ENCODE measurements around the gene HSF2BP.
"Not testable (repeated sequence)": the region's sequence is repeated elsewhere in the genome, so short reads cannot be mapped to it uniquely, and the experiment has no call there.

Gene HSF2BP

GRCh38 chr21:43599728-43600127, 59.6 kb downstream of the HSF2BP start:
- no peak for DNase-seq (ENCODE audit: extremely low read depth in 1 of 2, low read depth in 1 of 2)

GRCh38 chr21:43598416-43599120, 60.7 kb downstream of the HSF2BP start:
- no peak for DNase-seq (ENCODE audit: extremely low read depth in 1 of 2, low read depth in 1 of 2)

- no peak for DNase-seq (ENCODE audit: extremely low read depth in 1 of 2, low read depth in 1 of 2)
These were observed 61.6 kb downstream of the HSF2BP start for GRCh38 chr21:43597540-43598250.

- no peak for DNase-seq (ENCODE audit: extremely low read depth in 1 of 2, low read depth in 1 of 2)
These were observed 62.2 kb downstream of the HSF2BP start for GRCh38 chr21:43597052-43597451.

- no peak for DNase-seq (ENCODE audit: extremely low read depth in 1 of 2, low read depth in 1 of 2)
These were observed 62.7 kb downstream of the HSF2BP start for GRCh38 chr21:43596616-43597015.

GRCh38 chr21:43595769-43596168, 63.5 kb downstream of the HSF2BP start:
- DNase-seq (ENCODE audit: extremely low read depth in 1 of 2, low read depth in 1 of 2): not testable (repeated sequence)

GRCh38 chr21:43593078-43593477, 66.2 kb downstream of the HSF2BP start:
- no peak for DNase-seq (ENCODE audit: extremely low read depth in 1 of 2, low read depth in 1 of 2)

GRCh38 chr21:43591571-43591970, 67.7 kb downstream of the HSF2BP start:
- no peak for DNase-seq (ENCODE audit: extremely low read depth in 1 of 2, low read depth in 1 of 2)

- no peak for DNase-seq (ENCODE audit: extremely low read depth in 1 of 2, low read depth in 1 of 2)
These were observed 69.1 kb downstream of the HSF2BP start for GRCh38 chr21:43590194-43590593.

GRCh38 chr21:43588957-43589356, 70.3 kb downstream of the HSF2BP start:
- DNase-seq (ENCODE audit: extremely low read depth in 1 of 2, low read depth in 1 of 2): no peak

GRCh38 chr21:43585924-43586413, 73.3 kb downstream of the HSF2BP start:
- no peak for DNase-seq (ENCODE audit: extremely low read depth in 1 of 2, low read depth in 1 of 2)

- no peak for DNase-seq (ENCODE audit: extremely low read depth in 1 of 2, low read depth in 1 of 2)
These were observed 73.8 kb downstream of the HSF2BP start for GRCh38 chr21:43585514-43585913.

GRCh38 chr21:43581453-43581852, 77.8 kb downstream of the HSF2BP start:
- DNase-seq (ENCODE audit: extremely low read depth in 1 of 2, low read depth in 1 of 2): no peak

GRCh38 chr21:43578677-43579303, 80.5 kb downstream of the HSF2BP start:
- no peak for DNase-seq (ENCODE audit: extremely low read depth in 1 of 2, low read depth in 1 of 2)

GRCh38 chr21:43575473-43575844, 83.8 kb downstream of the HSF2BP start:
- no peak for DNase-seq (ENCODE audit: extremely low read depth in 1 of 2, low read depth in 1 of 2)

- DNase-seq (ENCODE audit: extremely low read depth in 1 of 2, low read depth in 1 of 2): no peak
These were observed 84.4 kb downstream of the HSF2BP start for GRCh38 chr21:43574741-43575472.

GRCh38 chr21:43573921-43574320, 85.4 kb downstream of the HSF2BP start:
- DNase-seq (ENCODE audit: extremely low read depth in 1 of 2, low read depth in 1 of 2): no peak

- no peak for DNase-seq (ENCODE audit: extremely low read depth in 1 of 2, low read depth in 1 of 2)
These were observed 86.8 kb downstream of the HSF2BP start for GRCh38 chr21:43572446-43572845.

- no peak for DNase-seq (ENCODE audit: extremely low read depth in 1 of 2, low read depth in 1 of 2)
These were observed 87.3 kb downstream of the HSF2BP start for GRCh38 chr21:43571976-43572375.

GRCh38 chr21:43570195-43570594, 89.1 kb downstream of the HSF2BP start:
- DNase-seq (ENCODE audit: extremely low read depth in 1 of 2, low read depth in 1 of 2): not testable (repeated sequence)

- not testable (repeated sequence) for DNase-seq (ENCODE audit: extremely low read depth in 1 of 2, low read depth in 1 of 2)
These were observed 96.8 kb downstream of the HSF2BP start for GRCh38 chr21:43562451-43562850.

Data from stimulated activated CD8-positive, alpha-beta memory T cell treated with anti-CD3 and anti-CD28 coated beads, Interleukin-7, amount 100 ng/mL, for 48 hours (primary cell).